Loucy (cell line): ENCODE results near the gene NADSYN1.
"Not testable (repeated sequence)": the region's sequence is repeated elsewhere in the genome, so short reads cannot be mapped to it uniquely, and the experiment has no call there.

Source experiments
- H2AFZ ChIP-seq: fragments of 200-600 bp; sonication (generic); 2 replicates; pipeline ENCODE4 v1.6.0; 2016; ENCODE audit warnings: antibody characterized with exemption, mild to moderate bottlenecking, low read length, moderate library complexity
- H3F3A ChIP-seq: fragments of 200-600 bp; 2 replicates; pipeline ENCODE4 v1.6.0; 2016; ENCODE audit warnings: antibody characterized with exemption, low read depth, mild to moderate bottlenecking
- H3K27me3 ChIP-seq: fragments of 200-600 bp; sonication (generic); 2 replicates; pipeline ENCODE4 v1.6.1; 2014; ENCODE audit warnings: low read length, mild to moderate bottlenecking; ENCODE audit not compliant: insufficient read depth, poor library complexity, severe bottlenecking
- H3K36me3 ChIP-seq: fragments of 200-600 bp; sonication (generic); 2 replicates; pipeline ENCODE4 v1.6.1; 2016; ENCODE audit warnings: low read length; ENCODE audit not compliant: insufficient read depth
- H3K4me1 ChIP-seq: fragments of 200-600 bp; sonication (generic); 2 replicates; pipeline ENCODE4 v1.5.1; 2014; ENCODE audit warnings: low read length, mild to moderate bottlenecking; ENCODE audit not compliant: insufficient read depth, poor library complexity, severe bottlenecking
- H3K4me2 ChIP-seq: fragments of 200-600 bp; sonication (generic); 2 replicates; pipeline ENCODE4 v1.6.0; 2014; ENCODE audit warnings: antibody characterized with exemption, low read length, low read depth, mild to moderate bottlenecking; ENCODE audit not compliant: poor library complexity, severe bottlenecking
- H3K4me3 ChIP-seq: fragments of 200-600 bp; sonication (generic); 2 replicates; pipeline ENCODE4 v1.5.1; 2014; ENCODE audit warnings: low read length, mild to moderate bottlenecking, mixed read lengths; ENCODE audit not compliant: poor library complexity, severe bottlenecking
- H3K79me2 ChIP-seq: fragments of 200-600 bp; sonication (generic); 2 replicates; pipeline ENCODE4 v1.6.1; 2014; ENCODE audit warnings: low read length; ENCODE audit not compliant: insufficient read depth
- H3K9ac ChIP-seq: fragments of 200-600 bp; sonication (generic); 2 replicates; pipeline ENCODE4 v1.6.0; 2014; ENCODE audit warnings: mild to moderate bottlenecking, low read depth, low read length, moderate library complexity; ENCODE audit not compliant: poor library complexity, severe bottlenecking
- H3K9me2 ChIP-seq: fragments of 200-600 bp; sonication (generic); replicated peaks from 2 replicates; pipeline ENCODE4 v1.6.1; 2016; ENCODE audit warnings: low read depth, low read length, mixed read lengths
- H3K9me3 ChIP-seq: fragments of 200-600 bp; sonication (generic); 2 replicates; pipeline ENCODE4 v1.6.1; 2014; ENCODE audit warnings: mild to moderate bottlenecking, antibody characterized with exemption, low read length, low read depth; ENCODE audit not compliant: insufficient read depth
- H4K20me1 ChIP-seq: fragments of 200-600 bp; sonication (generic); 2 replicates; pipeline ENCODE4 v1.6.0; 2014; ENCODE audit warnings: antibody characterized with exemption, low read length, mild to moderate bottlenecking; ENCODE audit not compliant: insufficient read depth, poor library complexity, severe bottlenecking
- CTCF ChIP-seq: fragments of 200-600 bp; sonication (generic); conservative IDR thresholded peaks from 2 replicates; pipeline ENCODE4 v1.5.1; 2014; ENCODE audit warnings: mild to moderate bottlenecking, antibody characterized with exemption, low read length
- EZH2phosphoT487 ChIP-seq: fragments of 200-600 bp; IDR thresholded peaks from 2 replicates; pipeline ENCODE4 v1.6.1; 2018; ENCODE audit warnings: antibody characterized with exemption, mild to moderate bottlenecking, moderate library complexity, borderline replicate concordance

Gene NADSYN1

GRCh38 chr11:71535825-71536224 is 82.8 kb downstream of the NADSYN1 start:
- Histone ChIP-seq H3K79me2 (no peaks in the 10 kb centered on the region), H3K4me2 (no peak overlapping the region), H3K9me2 (no peaks in the 10 kb centered on the region), H3K4me3 (no peak overlapping the region), H4K20me1 (no peaks in the 10 kb centered on the region), H3F3A (no peaks in the 10 kb centered on the region), H3K27me3 (no peaks in the 10 kb centered on the region), H3K9me3 (peaks cover 4% of the 10 kb centered on the region; the same call in 1 of the 2 replicates), H3K4me1 (no peaks in the 10 kb centered on the region), H2AFZ (no peak overlapping the region), H3K36me3 (no peaks in the 10 kb centered on the region), H3K9ac (no peak overlapping the region)
- TF ChIP-seq EZH2phosphoT487 (no peak), CTCF (no peak)

GRCh38 chr11:71537537-71537936 is 84.5 kb downstream of the NADSYN1 start:
- Histone ChIP-seq H3K9me3 (peaks cover 4% of the 10 kb centered on the region; the same call in 1 of the 2 replicates), H2AFZ (no peak overlapping the region), H3K4me1 (no peaks in the 10 kb centered on the region), H4K20me1 (no peaks in the 10 kb centered on the region), H3K36me3 (no peaks in the 10 kb centered on the region), H3K4me3 (no peak overlapping the region), H3K27me3 (no peaks in the 10 kb centered on the region), H3F3A (no peaks in the 10 kb centered on the region), H3K9me2 (no peaks in the 10 kb centered on the region), H3K9ac (no peak overlapping the region), H3K4me2 (no peak overlapping the region), H3K79me2 (no peaks in the 10 kb centered on the region)
- no peak for TF ChIP-seq EZH2phosphoT487
- no peak for TF ChIP-seq CTCF

GRCh38 chr11:71537977-71538665 is 85.1 kb downstream of the NADSYN1 start, which contains the start of gene KRTAP5-8:
TSS of gene KRTAP5-8 (plus strand) at chr11:71538025. CDS start at chr11:71538056, 31 bp downstream.
- not testable (repeated sequence) for H3K9ac ChIP-seq, H4K20me1 ChIP-seq, H3K79me2 ChIP-seq, H3K9me2 ChIP-seq, H3K9me3 ChIP-seq, H3K27me3 ChIP-seq, H3K4me3 ChIP-seq, H3K4me1 ChIP-seq, H3K36me3 ChIP-seq, H2AFZ ChIP-seq, H3K4me2 ChIP-seq, H3F3A ChIP-seq

GRCh38 chr11:71538666-71538990 is 85.6 kb downstream of the NADSYN1 start:
- no peaks in the 10 kb centered on the region for H4K20me1 ChIP-seq
- no peak for TF ChIP-seq CTCF
- no peak for TF ChIP-seq EZH2phosphoT487
- H3K4me1 ChIP-seq: no peaks in the 10 kb centered on the region
- H3K9ac ChIP-seq: no peak overlapping the region
- no peak overlapping the region for H2AFZ ChIP-seq
- H3K9me3 ChIP-seq: peaks cover 7% of the 10 kb centered on the region; the same call in 1 of the 2 replicates
- H3K27me3 ChIP-seq: no peaks in the 10 kb centered on the region
- H3K4me2 ChIP-seq: no peak overlapping the region
- no peaks in the 10 kb centered on the region for H3K9me2 ChIP-seq
- H3F3A ChIP-seq: no peaks in the 10 kb centered on the region
- H3K79me2 ChIP-seq: no peaks in the 10 kb centered on the region
- H3K4me3 ChIP-seq: no peak overlapping the region
- no peaks in the 10 kb centered on the region for H3K36me3 ChIP-seq
